DOHH2 (cell line): ENCODE results near the gene TJAP1.

Experiments
- CTCF ChIP-seq: fragments of 200-600 bp; sonication (generic); IDR thresholded peaks from one replicate; pipeline ENCODE4 v1.5.1; 2014; ENCODE audit warnings: antibody characterized with exemption, mild to moderate bottlenecking, low read depth, low read length; ENCODE audit not compliant: poor library complexity, severe bottlenecking
- EZH2phosphoT487 ChIP-seq: fragments of 200-600 bp; sonication (generic); IDR thresholded peaks from 2 replicates; pipeline ENCODE4 v1.6.1; 2017; ENCODE audit warnings: borderline replicate concordance, mild to moderate bottlenecking, antibody characterized with exemption, low read length, moderate library complexity, mixed read lengths

- TF ChIP-seq CTCF (no peak), EZH2phosphoT487 (no peak)
These were observed 24.5 kb upstream of the TJAP1 start for GRCh38 chr6:43452896-43453295.
